CD14-positive monocyte (primary cell): ENCODE results near the gene PRKAB2. TPM values are rescaled to one million over a fixed set of nuclear protein-coding genes. Genes with fewer than 3 reads are reported as not detected.

ENCODE experiments used
- DNase-seq, 3 donors: peaks; one replicate each; pipeline ENCODE4 v3.0.0-alpha.2; 2011 to 2022
- H2AFZ ChIP-seq: 2 replicates; pipeline ENCODE4 v1.6.0; 2012; ENCODE audit warnings: mild to moderate bottlenecking, low read depth, low read length, inconsistent platforms; ENCODE audit not compliant: insufficient read depth, poor library complexity, severe bottlenecking
- H3K27ac ChIP-seq, 2 donors: 1 replicate in 1 of 2; 2 replicates in 1 of 2; pipeline ENCODE4 v1.5.1; 2012 to 2013; ENCODE audit warnings: low read length in 2 of 2, control low read depth in 1 of 2, inconsistent platforms in 1 of 2, low read depth in 1 of 2, mild to moderate bottlenecking in 1 of 2
- H3K27me3 ChIP-seq, 2 donors: one replicate each; pipeline versions ENCODE4 v1.6.0 to v1.6.1; 2011 to 2013; ENCODE audit warnings: low read length in 2 of 2; ENCODE audit not compliant: control insufficient read depth in 2 of 2, insufficient read depth in 2 of 2
- H3K36me3 ChIP-seq, 2 donors: replicated peaks in 1 of 2; 1 replicate in 1 of 2; 2 replicates in 1 of 2; pipeline versions ENCODE4 v1.5.1 to v1.6.1; 2012 to 2013; ENCODE audit warnings: low read length in 2 of 2, control low read depth in 1 of 2, inconsistent platforms in 1 of 2, mild to moderate bottlenecking in 1 of 2; ENCODE audit not compliant: insufficient read depth in 2 of 2, control insufficient read depth in 1 of 2
- H3K4me1 ChIP-seq, 2 donors: 1 replicate in 1 of 2; 2 replicates in 1 of 2; pipeline versions ENCODE4 v1.5.1 to v1.6.1; 2012 to 2013; ENCODE audit warnings: low read length in 2 of 2, control low read depth in 1 of 2, inconsistent platforms in 1 of 2, mild to moderate bottlenecking in 1 of 2, moderate library complexity in 1 of 2; ENCODE audit not compliant: insufficient read depth in 2 of 2, control insufficient read depth in 1 of 2
- H3K4me2 ChIP-seq: replicated peaks from 2 replicates; pipeline ENCODE3; 2012; ENCODE audit warnings: low read length, moderate library complexity, mild to moderate bottlenecking; ENCODE audit not compliant: poor library complexity, severe bottlenecking; ENCODE audit errors: extremely low read depth
- H3K4me3 ChIP-seq, 3 experiments: fragments of 200-600 bp in 1 of 3; sonication (generic) in 1 of 3; replicated peaks in 1 of 3; 1 replicate in 2 of 3; 2 replicates in 1 of 3; pipeline ENCODE4 v1.5.1; 2011 to 2013; ENCODE audit warnings: low read length in 3 of 3, mild to moderate bottlenecking in 3 of 3, control low read depth in 2 of 3, low read depth in 2 of 3, inconsistent platforms in 1 of 3, moderate library complexity in 1 of 3
- H3K79me2 ChIP-seq: 2 replicates; pipeline ENCODE4 v1.6.0; 2012; ENCODE audit warnings: mild to moderate bottlenecking, control low read depth, inconsistent platforms, low read length, moderate library complexity; ENCODE audit not compliant: insufficient read depth
- H3K9ac ChIP-seq: 2 replicates; pipeline ENCODE4 v1.6.0; 2017; ENCODE audit warnings: low read length, mild to moderate bottlenecking; ENCODE audit not compliant: insufficient read depth, poor library complexity, severe bottlenecking
- H3K9me3 ChIP-seq, 2 donors: replicated peaks in 1 of 2; 1 replicate in 1 of 2; 2 replicates in 1 of 2; pipeline versions ENCODE4 v1.5.1 to v1.6.1; 2012 to 2013; ENCODE audit warnings: low read length in 2 of 2, control low read depth in 1 of 2; ENCODE audit not compliant: control insufficient read depth in 1 of 2, insufficient read depth in 1 of 2
- H4K20me1 ChIP-seq: 2 replicates; pipeline ENCODE4 v1.6.0; 2012; ENCODE audit warnings: mild to moderate bottlenecking, low read length, control low read depth, moderate library complexity; ENCODE audit not compliant: insufficient read depth
- H3K27ac Mint-ChIP-seq, 7 donors: one replicate each; pipeline ENCODE4 v1.8.0; 2020; ENCODE audit warnings: mild to moderate bottlenecking in 7 of 7, mixed read lengths in 7 of 7, moderate library complexity in 6 of 7, inconsistent platforms in 2 of 7
- H3K27me3 Mint-ChIP-seq, 3 donors: one replicate each; pipeline ENCODE4 v1.8.0; 2021 to 2022; ENCODE audit warnings: low read depth in 3 of 3, mild to moderate bottlenecking in 3 of 3, mixed read lengths in 3 of 3, moderate library complexity in 3 of 3, inconsistent platforms in 1 of 3
- H3K36me3 Mint-ChIP-seq, 2 donors: one replicate each; pipeline ENCODE4 v1.8.0; 2020; ENCODE audit warnings: mixed read lengths in 2 of 2, inconsistent platforms in 1 of 2, mild to moderate bottlenecking in 1 of 2
- H3K4me1 Mint-ChIP-seq: one replicate; pipeline ENCODE4 v1.8.0; 2020; ENCODE audit warnings: mild to moderate bottlenecking, mixed read lengths
- H3K4me3 Mint-ChIP-seq, 2 donors: one replicate each; pipeline ENCODE4 v1.8.0; 2020; ENCODE audit warnings: mild to moderate bottlenecking in 2 of 2, mixed read lengths in 2 of 2, moderate library complexity in 1 of 2
- H3K9me3 Mint-ChIP-seq, 7 donors: one replicate each; pipeline ENCODE4 v1.8.0; 2020 to 2022; ENCODE audit warnings: mixed read lengths in 7 of 7, mild to moderate bottlenecking in 6 of 7, moderate library complexity in 6 of 7, inconsistent platforms in 2 of 7
- CTCF ChIP-seq: fragments of 200-600 bp; IDR thresholded peaks from one replicate; pipeline ENCODE4 v1.8.0; 2022; ENCODE audit warnings: antibody characterized with exemption, mild to moderate bottlenecking
- WGBS: methylation state at CpG from one replicate; pipeline ENCODE4 v1.1.5; 2013; ENCODE audit warnings: missing lambda C conversion rate; ENCODE audit not compliant: insufficient coverage; 5-methylcytosine and 5-hydroxymethylcytosine counted together
- intact Hi-C, 2 donors: fragments of 100-400 bp; cut with micrococcal nuclease; formaldehyde crosslinking; loops; one replicate each; pipeline versions ENCODE4 v1.15.0 to v1.15.1; 2023
- polyA minus RNA-seq: library from RNA; depleted of rRNA, polyadenylated mRNA; stranded (reverse); fragments of >200 nt; gene quantifications from 2 replicates; pipeline ENCODE4 v1.2.3, GENCODE V29; 2012
- polyA plus RNA-seq, 3 donors: library from polyadenylated mRNA; depleted of rRNA in 1 of 3; unstranded in 2 of 3; stranded (reverse) in 1 of 3; fragments of 300-500 nt in 2 of 3; fragments of >200 nt in 1 of 3; fragmentation: Illumina TruSeq in 2 of 3; gene quantifications; 1 replicate in 2 of 3; 2 replicates in 1 of 3; pipeline ENCODE4 v1.2.3, GENCODE V29; 2012 to 2021
- total RNA-seq, 12 experiments: library from RNA in 1 of 12; stranded (reverse) in 1 of 12; fragments of 120-200 nt in 1 of 12; gene quantifications; one replicate each; pipeline ENCODE4 v1.2.4 and lab custom pipeline; 2013 to 2026; ENCODE audit warnings: mixed read lengths in 6 of 12, inconsistent platforms in 1 of 12

Gene PRKAB2, protein sequence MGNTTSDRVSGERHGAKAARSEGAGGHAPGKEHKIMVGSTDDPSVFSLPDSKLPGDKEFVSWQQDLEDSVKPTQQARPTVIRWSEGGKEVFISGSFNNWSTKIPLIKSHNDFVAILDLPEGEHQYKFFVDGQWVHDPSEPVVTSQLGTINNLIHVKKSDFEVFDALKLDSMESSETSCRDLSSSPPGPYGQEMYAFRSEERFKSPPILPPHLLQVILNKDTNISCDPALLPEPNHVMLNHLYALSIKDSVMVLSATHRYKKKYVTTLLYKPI
- 7.6 TPM for total RNA-seq (2013)
- 10 to 100 TPM in 1 of 3 donors, 1 to 10 TPM in 2; 1.1 to 14.0 (median 1.7) TPM for polyA plus RNA-seq
- 2.8 and 2.9 TPM in 2 replicates for polyA minus RNA-seq
- total RNA-seq (lab: John Stamatoyannopoulos, UW): 8.9 to 23.3 (median 13.1) reads per million in 11 experiments

DNA sequence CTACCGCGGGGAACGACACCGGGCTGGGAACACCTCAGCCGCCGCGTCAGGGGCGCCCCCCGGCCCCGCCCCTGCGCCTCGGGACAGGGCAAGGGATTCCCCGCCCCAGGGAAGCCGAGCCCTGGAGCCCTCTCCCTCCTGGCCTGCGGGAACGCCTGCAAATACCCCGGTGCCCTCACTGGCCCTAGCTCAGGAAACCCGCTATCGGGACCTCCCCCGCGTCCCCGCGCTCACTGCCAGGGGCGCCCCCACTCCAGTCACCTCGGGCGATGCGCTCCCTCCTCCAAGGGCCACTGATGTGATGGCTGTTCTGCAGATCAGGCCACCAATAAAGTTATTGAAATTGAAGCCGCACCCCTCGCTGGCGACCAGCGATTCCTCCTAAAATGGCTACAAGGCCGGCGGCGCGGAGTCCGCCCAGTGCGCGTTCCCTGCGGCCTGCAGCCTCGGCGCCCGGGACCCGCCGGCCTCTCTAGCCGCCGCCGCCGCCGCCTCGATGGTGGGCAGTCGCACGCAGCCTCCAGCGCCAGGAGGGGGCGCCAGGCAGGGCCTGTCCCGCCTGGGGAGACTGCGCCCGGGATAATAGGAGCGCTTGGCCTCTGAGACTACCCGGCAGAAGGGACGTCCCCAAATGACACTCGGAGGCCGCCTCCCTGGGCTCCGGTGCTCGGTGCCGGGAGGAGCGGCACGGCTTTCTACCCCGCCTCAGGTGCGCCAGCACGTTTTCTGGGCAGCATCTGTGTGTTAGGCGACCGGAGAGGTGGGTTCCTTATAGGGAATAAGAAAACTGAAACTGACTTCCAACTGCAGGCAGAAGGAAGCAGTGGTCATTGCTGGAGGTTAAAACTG lies at the start of gene PRKAB2:
TSS of gene PRKAB2 (minus strand) at position 303 of the 849 bp plus-strand sequence. CDS start 326 bp downstream, outside the sequence.
- peak within 1 kb of the TSS; percentile 96 to 99 (median 98) for H3K27ac Mint-ChIP-seq
- Histone ChIP-seq H3K9ac (peak within 1 kb of the TSS; percentile 87), H3K4me1 (peaks cover 22 to 28% of the 10 kb centered on the region in 2 donors), H3K9me3 (no peaks in the 10 kb centered on the region), H3K79me2 (peaks cover 42% of the 10 kb centered on the region), H3K27me3 (no peaks in the 10 kb centered on the region), H3K4me3 (peak within 1 kb of the TSS; percentile 92 to 98 (median 93)), H3K4me2 (peak within 1 kb of the TSS; percentile 84), H3K36me3 (peaks cover 4 to 6% of the 10 kb centered on the region in 2 donors), H2AFZ (peak within 1 kb of the TSS; percentile 98), H3K27ac (peak within 1 kb of the TSS; percentile 94 to 96), H4K20me1 (no peaks in the 10 kb centered on the region)
- H3K9me3 Mint-ChIP-seq: peaks cover 0 to 1% (median 0%) of the 10 kb centered on the region in 7 donors
- WGBS: under 1% methylated on average over 72 of the region's 72 CpGs
- peaks cover 32% of the 10 kb centered on the region for H3K4me1 Mint-ChIP-seq
- peak within 1 kb of the TSS; percentile 99 to 100 for H3K4me3 Mint-ChIP-seq
- H3K36me3 Mint-ChIP-seq: peaks cover 11 to 17% of the 10 kb centered on the region in 2 donors
- peak; percentile 88 to 93 (median 91) for DNase-seq
- peak; percentile 91 for TF ChIP-seq CTCF
- no peaks in the 10 kb centered on the region for H3K27me3 Mint-ChIP-seq
- intact Hi-C loops: loop anchor here (2.0 kb wide), 1 partner anchor 70 kb away; the partner anchor contains the start of gene CHD1L (in 2 of the 2)

DNA sequence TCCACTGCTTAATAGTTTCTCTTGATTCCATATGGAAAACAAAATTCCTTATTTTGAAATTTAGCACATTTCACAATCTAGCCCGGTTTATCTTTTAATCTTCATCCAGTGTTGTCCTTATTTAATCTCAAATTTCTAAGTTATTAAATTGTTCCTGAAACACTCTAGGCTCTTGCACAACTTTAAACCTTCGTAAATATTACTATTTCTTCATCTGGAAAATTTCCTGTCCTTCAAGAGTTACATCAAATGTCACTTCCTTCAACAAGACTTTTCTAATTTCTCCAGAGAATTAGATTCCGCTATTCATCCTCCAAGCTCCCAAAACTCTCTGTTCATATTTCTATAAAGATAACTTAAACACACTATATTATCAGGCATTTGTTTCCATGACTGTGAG lies 46.3 kb upstream of the PRKAB2 start:
- peaks cover 0 to 2% (median 0%) of the 10 kb centered on the region in 7 donors for H3K9me3 Mint-ChIP-seq
- H3K27me3 ChIP-seq: no peaks in the 10 kb centered on the region
- H4K20me1 ChIP-seq: no peaks in the 10 kb centered on the region
- H3K27ac ChIP-seq: peak overlapping the region in 1 of 2 donors; percentile 58
- DNase-seq: peak in 2 of 3 donors; percentile 35 to 64
- H3K36me3 ChIP-seq: peaks cover 5 to 38% of the 10 kb centered on the region in 2 donors
- peaks cover 21 to 33% of the 10 kb centered on the region in 2 donors for H3K4me1 ChIP-seq
- peaks cover 41% of the 10 kb centered on the region for H3K4me1 Mint-ChIP-seq
- peak overlapping the region in 1 of 2 donors; percentile 48 for H3K4me3 Mint-ChIP-seq
- H3K27me3 Mint-ChIP-seq: peaks cover 0 to 2% (median under 1%) of the 10 kb centered on the region in 3 donors
- no peaks in the 10 kb centered on the region for H3K79me2 ChIP-seq
- peaks cover 35 to 38% of the 10 kb centered on the region in 2 donors for H3K36me3 Mint-ChIP-seq
- peak overlapping the region; percentile 51 to 81 (median 73) for H3K27ac Mint-ChIP-seq
- H3K9ac ChIP-seq: no peak overlapping the region
- intact Hi-C loops: no loop called here
- no peaks in the 10 kb centered on the region for H3K9me3 ChIP-seq
- no peak for TF ChIP-seq CTCF
- H2AFZ ChIP-seq: no peak overlapping the region
- peak overlapping the region in 1 of 3 experiments; percentile 13 for H3K4me3 ChIP-seq
- peak overlapping the region; percentile 21 for H3K4me2 ChIP-seq
- WGBS: 11% methylated on average over 2 of the region's 3 CpGs
